Measurements from ENCODE around the gene FAM193B.

The FAM193B gene

GRCh38 chr5:177600508-177601018, 46.2 kb upstream of the FAM193B start:
- peak overlapping the region; percentile 84 for H3K27ac ChIP-seq (replicated peaks)
- H3K27me3 ChIP-seq (ENCODE audit: insufficient read depth, poor library complexity, severe bottlenecking): no peaks in the 10 kb centered on the region
- peak in 1 of 2 experiments; percentile 8 for DNase-seq (ENCODE audit: low read depth in 1 of 2, low spot score in 1 of 2)
- 0 out of 2 replicates have a peak, but pooled peaks have one; percentile 26 for TF ChIP-seq GABPA (IDR thresholded peaks at IDR 0.05; ENCODE audit: low read depth)
- no peak for TF ChIP-seq CTCF (IDR thresholded peaks at IDR 0.05; ENCODE audit: insufficient read depth, low read length)
- peak overlapping the region; percentile 73 for H3K4me3 ChIP-seq (replicated peaks; ENCODE audit: insufficient read depth, low read length)

- TF ChIP-seq REST (IDR thresholded peaks at IDR 0.05; ENCODE audit: insufficient replicate concordance, low read depth): peak; percentile 12
- peak; percentile 62 for TF ChIP-seq POLR2AphosphoS5 (IDR thresholded peaks at IDR 0.05; ENCODE audit: low read depth)
- TF ChIP-seq GABPA (IDR thresholded peaks at IDR 0.05; ENCODE audit: low read depth): peak; percentile 81
- peak; percentile 37; the same call in 1 of the 2 replicates for TF ChIP-seq SPI1 (IDR thresholded peaks at IDR 0.05; ENCODE audit: borderline replicate concordance, low read depth)
- no peak for TF ChIP-seq CTCF (IDR thresholded peaks at IDR 0.05; ENCODE audit: insufficient read depth, low read length)
- Histone ChIP-seq H3K27ac (replicated peaks) (peak within 1 kb of the TSS; percentile 84), H3K27me3 (ENCODE audit: insufficient read depth, poor library complexity, severe bottlenecking) (no peaks in the 10 kb centered on the region), H3K4me3 (replicated peaks; ENCODE audit: insufficient read depth, low read length) (peak within 1 kb of the TSS; percentile 73)
- DNase-seq (ENCODE audit: low read depth in 1 of 2, low spot score in 1 of 2): peak; percentile 67 to 74
These were observed 45.6 kb upstream of the FAM193B start, which contains the start of gene B4GALT7 for GRCh38 chr5:177599731-177600507. Gene B4GALT7, plus strand, starts transcription at chr5:177600132. Its CDS starts 79 bp downstream, at chr5:177600211.

GRCh38 chr5:177598477-177598876, 44.1 kb upstream of the FAM193B start:
- DNase-seq (ENCODE audit: low read depth in 1 of 2, low spot score in 1 of 2): no peak
- no peak for TF ChIP-seq POLR2AphosphoS5 (IDR thresholded peaks at IDR 0.05; ENCODE audit: low read depth)
- no peak for TF ChIP-seq CTCF (IDR thresholded peaks at IDR 0.05; ENCODE audit: insufficient read depth, low read length)
- TF ChIP-seq SPI1 (IDR thresholded peaks at IDR 0.05; ENCODE audit: borderline replicate concordance, low read depth): no peak
- no peak for TF ChIP-seq REST (IDR thresholded peaks at IDR 0.05; ENCODE audit: insufficient replicate concordance, low read depth)
- TF ChIP-seq GABPA (IDR thresholded peaks at IDR 0.05; ENCODE audit: low read depth): no peak
- H3K27ac ChIP-seq (replicated peaks): no peak overlapping the region
- no peaks in the 10 kb centered on the region for H3K27me3 ChIP-seq (ENCODE audit: insufficient read depth, poor library complexity, severe bottlenecking)
- H3K4me3 ChIP-seq (replicated peaks; ENCODE audit: insufficient read depth, low read length): no peak overlapping the region

Data from HL-60 (cell line).